Fibroblast of lung (primary cell): Measurements from ENCODE around the gene ZFYVE26. TPM values are rescaled to one million over a fixed set of nuclear protein-coding genes. Genes with fewer than 3 reads are reported as not detected.

Experiments used
- DNase-seq, 2 donors: peaks; one replicate each; pipeline versions ENCODE4 v3.0.0 to v3.0.0-alpha.2; 2010; ENCODE audit warnings: low read depth in 2 of 2
- H2AFZ ChIP-seq: 2 replicates; pipeline ENCODE4 v1.5.1; 2012; ENCODE audit warnings: low read length, control low read depth, inconsistent platforms
- H3K27ac ChIP-seq: 2 replicates; pipeline ENCODE4 v1.5.1; 2011; ENCODE audit warnings: low read length, control low read depth; ENCODE audit not compliant: insufficient read depth
- H3K27me3 ChIP-seq: 2 replicates; pipeline ENCODE4 v1.5.1; 2011; ENCODE audit warnings: mild to moderate bottlenecking, low read length; ENCODE audit not compliant: control insufficient read depth, insufficient read depth
- H3K36me3 ChIP-seq: 2 replicates; pipeline ENCODE4 v1.5.1; 2011; ENCODE audit warnings: low read length; ENCODE audit not compliant: control insufficient read depth, insufficient read depth
- H3K4me1 ChIP-seq: 2 replicates; pipeline ENCODE4 v1.5.1; 2011; ENCODE audit warnings: low read length; ENCODE audit not compliant: control insufficient read depth, insufficient read depth; ENCODE audit errors: extremely low read depth
- H3K4me2 ChIP-seq: 2 replicates; pipeline ENCODE4 v1.5.1; 2011; ENCODE audit warnings: low read length, control low read depth; ENCODE audit not compliant: insufficient read depth; ENCODE audit errors: extremely low read depth
- H3K4me3 ChIP-seq, 4 experiments: fragments of 200-600 bp in 1 of 4; sonication (generic) in 1 of 4; replicated peaks in 1 of 4; 2 replicates each; pipeline ENCODE4 v1.5.1; 2011 to 2016; ENCODE audit warnings: low read length in 4 of 4, low read depth in 3 of 4, mild to moderate bottlenecking in 3 of 4, control low read depth in 2 of 4, inconsistent platforms in 1 of 4, mixed read lengths in 1 of 4; ENCODE audit not compliant: insufficient read depth in 1 of 4; ENCODE audit errors: control extremely low read depth in 1 of 4
- H3K79me2 ChIP-seq: 2 replicates; pipeline ENCODE4 v1.5.1; 2012; ENCODE audit warnings: mild to moderate bottlenecking, low read length, inconsistent platforms; ENCODE audit not compliant: control insufficient read depth, insufficient read depth
- H3K9ac ChIP-seq: 2 replicates; pipeline ENCODE4 v1.5.1; 2011; ENCODE audit warnings: mild to moderate bottlenecking, low read length, control low read depth; ENCODE audit not compliant: insufficient read depth
- H3K9me3 ChIP-seq: 2 replicates; pipeline ENCODE4 v1.5.1; 2012; ENCODE audit warnings: low read depth, low read length; ENCODE audit not compliant: control insufficient read depth, insufficient read depth
- H4K20me1 ChIP-seq: 2 replicates; pipeline ENCODE4 v1.5.1; 2011; ENCODE audit warnings: low read length; ENCODE audit not compliant: control insufficient read depth, insufficient read depth; ENCODE audit errors: extremely low read depth
- CTCF ChIP-seq, 2 donors: IDR thresholded peaks in 1 of 2; conservative IDR thresholded peaks in 1 of 2; 1 replicate in 1 of 2; 2 replicates in 1 of 2; pipeline ENCODE4 v1.5.1; 2011 to 2012; ENCODE audit warnings: low read length in 2 of 2, control low read depth in 1 of 2, inconsistent platforms in 1 of 2, low read depth in 1 of 2, mild to moderate bottlenecking in 1 of 2
- EZH2 ChIP-seq: IDR thresholded peaks from 2 replicates; pipeline ENCODE4 v1.5.1; 2012; ENCODE audit warnings: low read length, control low read depth, mild to moderate bottlenecking; ENCODE audit errors: missing control alignments
- polyA plus RNA-seq, 2 donors: library from polyadenylated mRNA; depleted of rRNA in 1 of 2; stranded (reverse) in 1 of 2; unstranded in 1 of 2; fragments of >200 nt; gene quantifications; 2 replicates each; pipeline ENCODE4 v1.2.1, GENCODE V29; 2011 to 2012; ENCODE audit warnings: missing spikeins in 1 of 2
- total RNA-seq: library from RNA; depleted of rRNA; stranded (reverse); fragments of >200 nt; gene quantifications from 2 replicates; pipeline ENCODE4 v1.2.1, GENCODE V29; 2014

ZFYVE26 gene
- total and polyA plus RNA-seq, 2 donors (not counting 1 experiment from before 2014, with no cell fraction given), result 8.4 to 18.7 TPM

GRCh38 chr14:67757175-67757574 lies 59.2 kb downstream of the ZFYVE26 start:
- H2AFZ ChIP-seq, result no peak overlapping the region
- no peaks in the 10 kb centered on the region for H3K4me1 ChIP-seq
- no peaks in the 10 kb centered on the region for H3K9me3 ChIP-seq
- TF ChIP-seq EZH2 (no peak), CTCF (conservative IDR thresholded peaks at IDR 0.05 in 1 of 2, IDR thresholded peaks at IDR 0.05 in 1 of 2; ENCODE audit: low read depth in 1 of 2, low read length in 2 of 2) (no peak)
- no peaks in the 10 kb centered on the region for H4K20me1 ChIP-seq
- no peak overlapping the region for H3K27ac ChIP-seq
- H3K79me2 ChIP-seq, result no peaks in the 10 kb centered on the region
- H3K27me3 ChIP-seq, result no peaks in the 10 kb centered on the region
- no peak overlapping the region for H3K9ac ChIP-seq
- no peak for DNase-seq
- peaks cover 4% of the 10 kb centered on the region for H3K36me3 ChIP-seq
- H3K4me2 ChIP-seq, result no peak overlapping the region
- no peak overlapping the region for H3K4me3 ChIP-seq

- H3K27me3 ChIP-seq, result no peaks in the 10 kb centered on the region
- H3K79me2 ChIP-seq, result no peaks in the 10 kb centered on the region
- H2AFZ ChIP-seq, result no peak overlapping the region
- no peak overlapping the region for H3K27ac ChIP-seq
- no peak overlapping the region for H3K9ac ChIP-seq
- no peak for DNase-seq
- no peaks in the 10 kb centered on the region for H3K9me3 ChIP-seq
- H3K36me3 ChIP-seq, result peaks cover 5% of the 10 kb centered on the region
- TF ChIP-seq CTCF (conservative IDR thresholded peaks at IDR 0.05 in 1 of 2, IDR thresholded peaks at IDR 0.05 in 1 of 2; ENCODE audit: low read depth in 1 of 2, low read length in 2 of 2), result no peak
- TF ChIP-seq EZH2, result no peak
- H3K4me3 ChIP-seq, result no peak overlapping the region
- no peaks in the 10 kb centered on the region for H4K20me1 ChIP-seq
- H3K4me2 ChIP-seq, result no peak overlapping the region
- H3K4me1 ChIP-seq, result no peaks in the 10 kb centered on the region
Measured at GRCh38 chr14:67756496-67756895, 59.9 kb downstream of the ZFYVE26 start.

GRCh38 chr14:67749341-67750084 lies 66.9 kb downstream of the ZFYVE26 start:
- DNase-seq, result peak in 1 of 2 donors; percentile 22
- Histone ChIP-seq H3K79me2 (no peaks in the 10 kb centered on the region), H3K27ac (no peak overlapping the region), H2AFZ (no peak overlapping the region), H3K4me1 (no peaks in the 10 kb centered on the region), H4K20me1 (no peaks in the 10 kb centered on the region), H3K4me2 (no peak overlapping the region), H3K9ac (no peak overlapping the region), H3K9me3 (no peaks in the 10 kb centered on the region), H3K36me3 (peaks cover 5% of the 10 kb centered on the region), H3K4me3 (no peak overlapping the region), H3K27me3 (no peaks in the 10 kb centered on the region)
- TF ChIP-seq CTCF (conservative IDR thresholded peaks at IDR 0.05 in 1 of 2, IDR thresholded peaks at IDR 0.05 in 1 of 2; ENCODE audit: low read depth in 1 of 2, low read length in 2 of 2) (no peak), EZH2 (no peak)
